ENCODE results near the gene C1QL1. TPM values are rescaled to one million over a fixed set of nuclear protein-coding genes. Genes with fewer than 3 reads are reported as not detected.

Gene C1QL1
- total and polyA plus RNA-seq, 2 experiments from 2014 or later, result 25.2 to 38.6 TPM

DNA sequence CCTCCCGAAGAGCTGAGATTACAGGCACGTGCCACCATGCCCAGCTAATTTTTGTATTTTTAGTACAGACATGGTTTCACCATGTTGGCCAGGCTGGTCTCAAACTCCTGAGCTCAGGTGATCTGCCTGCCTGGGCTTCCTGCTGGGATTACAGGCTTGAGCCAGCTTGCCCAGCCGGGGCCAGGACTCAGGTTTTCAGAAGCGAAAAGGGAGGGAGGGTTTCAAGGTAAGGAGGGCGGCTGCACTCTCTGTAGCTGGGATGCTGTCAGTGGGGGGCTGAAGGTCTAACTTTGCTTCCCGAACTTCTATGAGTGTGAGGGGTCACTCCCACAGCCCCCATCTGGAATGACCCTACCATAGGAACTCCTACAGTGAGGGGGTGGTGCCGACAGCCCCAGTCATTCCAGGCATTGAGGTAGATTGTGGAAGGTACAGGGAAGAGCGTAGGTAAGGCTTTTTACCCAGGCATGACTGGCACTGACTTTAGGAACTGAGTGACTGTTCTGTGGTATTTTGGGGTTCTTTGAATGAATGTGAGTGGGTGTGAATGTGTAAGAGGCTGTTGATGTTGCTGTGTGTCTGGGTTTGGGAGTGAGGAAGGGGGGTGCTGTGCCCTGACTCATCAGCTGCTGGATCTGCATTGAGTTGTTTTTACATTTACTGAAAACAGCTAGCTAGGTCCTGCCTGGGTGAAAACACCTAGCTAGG, 3.8 kb upstream of the C1QL1 start:
- TF ChIP-seq, protein P1, sequence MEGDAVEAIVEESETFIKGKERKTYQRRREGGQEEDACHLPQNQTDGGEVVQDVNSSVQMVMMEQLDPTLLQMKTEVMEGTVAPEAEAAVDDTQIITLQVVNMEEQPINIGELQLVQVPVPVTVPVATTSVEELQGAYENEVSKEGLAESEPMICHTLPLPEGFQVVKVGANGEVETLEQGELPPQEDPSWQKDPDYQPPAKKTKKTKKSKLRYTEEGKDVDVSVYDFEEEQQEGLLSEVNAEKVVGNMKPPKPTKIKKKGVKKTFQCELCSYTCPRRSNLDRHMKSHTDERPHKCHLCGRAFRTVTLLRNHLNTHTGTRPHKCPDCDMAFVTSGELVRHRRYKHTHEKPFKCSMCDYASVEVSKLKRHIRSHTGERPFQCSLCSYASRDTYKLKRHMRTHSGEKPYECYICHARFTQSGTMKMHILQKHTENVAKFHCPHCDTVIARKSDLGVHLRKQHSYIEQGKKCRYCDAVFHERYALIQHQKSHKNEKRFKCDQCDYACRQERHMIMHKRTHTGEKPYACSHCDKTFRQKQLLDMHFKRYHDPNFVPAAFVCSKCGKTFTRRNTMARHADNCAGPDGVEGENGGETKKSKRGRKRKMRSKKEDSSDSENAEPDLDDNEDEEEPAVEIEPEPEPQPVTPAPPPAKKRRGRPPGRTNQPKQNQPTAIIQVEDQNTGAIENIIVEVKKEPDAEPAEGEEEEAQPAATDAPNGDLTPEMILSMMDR (IDR thresholded peaks at IDR 0.05; ENCODE audit: low read depth, low read length), result no peak
- Histone ChIP-seq H3K4me3 (no peak overlapping the region), H3K27ac (peak overlapping the region; percentile 11), H3K27me3 (peaks cover 10% of the 10 kb centered on the region), H3K9me3 (ENCODE audit: low read depth) (no peaks in the 10 kb centered on the region), H3K36me3 (no peaks in the 10 kb centered on the region), H3K4me1 (ENCODE audit: low read depth) (peaks cover 20% of the 10 kb centered on the region)
- no peak for DNase-seq (ENCODE audit: low read depth in 1 of 2, low spot score in 1 of 2)

DNA sequence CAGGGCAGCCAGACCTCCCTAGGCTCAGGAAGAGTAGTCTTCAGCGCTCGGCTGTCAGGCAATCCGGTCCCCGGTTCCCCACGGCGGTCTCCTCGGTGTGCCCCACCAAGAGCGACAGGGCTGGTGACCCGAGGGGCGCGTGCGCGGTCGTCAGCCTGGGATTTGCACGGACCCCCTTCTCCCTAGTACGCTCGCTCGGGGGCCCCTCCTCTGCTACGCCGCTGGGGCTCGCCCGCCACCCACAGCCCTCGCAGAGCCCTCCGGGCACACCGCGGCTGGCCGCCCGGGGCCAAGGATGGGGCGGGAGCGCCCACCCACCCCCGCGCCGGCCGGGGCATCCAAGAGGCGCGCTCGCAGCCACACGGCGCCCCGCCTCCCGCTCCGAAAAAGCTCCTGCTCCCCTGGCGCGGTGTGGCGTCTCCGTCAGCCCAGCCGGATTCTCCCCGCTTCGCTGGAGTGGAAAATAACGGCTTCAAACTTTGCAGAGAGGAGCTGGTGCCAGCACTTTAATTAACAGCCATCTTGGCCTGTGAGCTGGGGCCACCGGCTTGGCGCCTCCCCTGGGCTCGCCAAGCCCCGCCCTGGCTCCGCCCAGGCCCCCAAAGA, 2.1 kb upstream of the C1QL1 start:
- Histone ChIP-seq H3K27me3 (peaks cover 27% of the 10 kb centered on the region), H3K4me3 (peak overlapping the region; percentile 48)
- DNase-seq (ENCODE audit: low read depth in 1 of 2, low spot score in 1 of 2), result peak; percentile 44 to 60

DNA sequence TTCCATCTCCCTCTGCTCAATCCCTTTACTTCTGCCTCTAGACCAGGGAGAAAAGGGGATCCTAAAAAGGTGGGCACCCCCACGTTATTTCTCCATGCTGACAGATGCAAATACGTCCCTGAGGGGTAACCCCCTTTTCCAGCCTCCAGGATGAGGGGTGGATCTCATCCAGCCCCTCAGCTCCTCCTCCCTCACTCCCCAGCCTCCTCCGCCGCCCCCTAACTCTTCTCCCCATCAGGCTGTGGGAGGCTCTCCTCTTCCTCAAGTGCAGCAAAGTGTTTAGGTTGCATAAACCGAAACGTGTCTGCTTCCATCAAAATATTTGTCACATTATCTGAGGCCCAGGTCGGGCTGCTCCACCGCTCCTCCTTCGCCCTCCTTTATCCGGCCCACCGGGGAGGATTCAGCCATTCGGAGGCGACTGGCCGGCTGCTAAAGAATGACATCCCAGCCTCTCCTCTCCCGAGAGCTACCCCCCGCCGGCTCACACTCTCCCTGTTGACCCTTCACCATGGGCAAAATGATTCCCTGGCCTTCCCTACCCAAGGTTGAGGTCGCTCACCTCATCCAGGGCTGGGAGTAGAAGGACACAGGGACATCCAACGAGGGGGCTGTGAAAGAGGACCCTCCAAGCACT, 1.2 kb upstream of the C1QL1 start:
- TF ChIP-seq, protein P1 (IDR thresholded peaks at IDR 0.05; ENCODE audit: low read depth, low read length), result no peak
- DNase-seq (ENCODE audit: low read depth in 1 of 2, low spot score in 1 of 2), result no peak
- peak overlapping the region; percentile 48 for H3K4me3 ChIP-seq
- no peaks in the 10 kb centered on the region for H3K36me3 ChIP-seq
- peaks cover 10% of the 10 kb centered on the region for H3K4me1 ChIP-seq (ENCODE audit: low read depth)
- peaks cover 32% of the 10 kb centered on the region for H3K27me3 ChIP-seq
- no peaks in the 10 kb centered on the region for H3K9me3 ChIP-seq (ENCODE audit: low read depth)
- H3K27ac ChIP-seq, result no peak overlapping the region

More for the DNA sequence above, 2.1 kb upstream of the C1QL1 start:
- Histone ChIP-seq H3K36me3 (no peaks in the 10 kb centered on the region), H3K9me3 (ENCODE audit: low read depth) (no peaks in the 10 kb centered on the region), H3K27ac (peak overlapping the region; percentile 62), H3K4me1 (ENCODE audit: low read depth) (peaks cover 10% of the 10 kb centered on the region)
- TF ChIP-seq, protein P1 (IDR thresholded peaks at IDR 0.05; ENCODE audit: low read depth, low read length), result no peak

DNA sequence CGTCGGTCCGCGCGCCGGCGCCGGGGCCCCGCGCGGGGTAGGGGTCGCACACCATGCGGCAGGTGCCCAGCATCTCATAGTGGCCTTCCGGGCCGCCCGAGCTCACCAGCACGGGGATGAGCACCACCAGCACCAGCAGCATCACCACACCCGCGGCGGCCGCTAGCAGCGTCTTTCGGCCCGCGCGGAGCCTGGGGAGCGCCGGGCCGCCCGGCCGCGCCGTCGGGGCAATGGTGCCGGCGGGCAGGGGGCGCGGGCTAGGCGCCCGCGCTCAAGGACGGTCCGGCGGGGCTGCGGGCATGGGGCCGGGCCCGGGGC, 237 bp downstream of the C1QL1 start:
- Histone ChIP-seq H3K36me3 (no peaks in the 10 kb centered on the region), H3K27me3 (peaks cover 32% of the 10 kb centered on the region), H3K27ac (no peak overlapping the region), H3K4me3 (peak overlapping the region; percentile 20), H3K9me3 (ENCODE audit: low read depth) (no peaks in the 10 kb centered on the region), H3K4me1 (ENCODE audit: low read depth) (peaks cover 10% of the 10 kb centered on the region)
- DNase-seq (ENCODE audit: low read depth in 1 of 2, low spot score in 1 of 2), result no peak
- TF ChIP-seq, protein P1 (IDR thresholded peaks at IDR 0.05; ENCODE audit: low read depth, low read length), result no peak

DNA sequence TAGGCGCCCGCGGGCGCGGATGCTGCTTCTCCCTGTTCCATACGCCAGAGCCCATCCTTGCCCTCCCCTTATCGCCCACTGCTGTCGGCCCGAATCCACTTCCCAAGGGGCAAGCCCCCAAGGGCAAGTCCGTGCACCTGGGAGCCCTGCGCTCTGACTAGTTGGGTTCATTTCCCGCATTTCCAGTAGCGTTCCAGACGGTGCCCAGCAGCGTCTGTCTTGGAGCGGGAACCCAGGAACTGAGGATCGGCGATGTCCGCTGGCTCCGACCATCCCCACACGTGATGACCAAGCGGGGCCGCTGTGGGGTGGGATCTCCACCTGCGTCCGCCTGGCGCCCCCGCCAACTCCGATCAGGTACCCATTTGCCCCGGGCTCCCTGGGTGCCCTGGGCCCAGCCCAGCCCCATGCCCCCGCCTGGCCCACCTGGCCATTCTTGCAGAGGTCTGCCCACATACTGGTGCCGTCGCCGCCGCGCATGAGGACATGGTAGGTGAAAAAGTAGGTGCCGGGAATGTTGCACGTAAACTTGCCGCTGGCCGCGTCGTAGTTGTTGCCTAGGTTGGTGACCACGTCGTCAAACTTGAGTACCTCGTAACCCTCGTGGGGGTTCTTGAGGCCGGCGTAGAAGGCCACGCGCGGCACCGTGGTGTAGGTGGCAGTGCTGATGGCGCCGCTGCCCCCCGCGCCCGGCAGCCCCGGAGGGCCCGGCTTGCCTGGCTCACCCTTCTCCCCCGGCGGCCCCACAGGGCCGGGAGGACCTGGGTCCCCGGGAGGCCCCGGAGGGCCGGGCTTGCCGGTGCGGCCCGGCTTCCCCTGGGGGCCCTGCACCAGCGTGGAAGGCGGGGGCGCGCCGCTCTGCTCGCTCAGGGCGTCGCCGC, 837 bp downstream of the C1QL1 start:
- Histone ChIP-seq H3K27me3 (peaks cover 32% of the 10 kb centered on the region), H3K9me3 (ENCODE audit: low read depth) (no peaks in the 10 kb centered on the region), H3K36me3 (no peaks in the 10 kb centered on the region), H3K4me3 (peak overlapping the region; percentile 20), H3K27ac (no peak overlapping the region), H3K4me1 (ENCODE audit: low read depth) (peaks cover 10% of the 10 kb centered on the region)
- TF ChIP-seq, protein P1 (IDR thresholded peaks at IDR 0.05; ENCODE audit: low read depth, low read length), result no peak
- DNase-seq (ENCODE audit: low read depth in 1 of 2, low spot score in 1 of 2), result no peak
